Stimulated activated CD8-positive, alpha-beta memory T cell treated with anti-CD3 and anti-CD28 coated beads, Interleukin-12 subunit alpha, Interleukin-12 subunit beta, amount 100 ng/mL, for 4 hours (primary cell): ENCODE results near the gene AGAP1.

Experiments used
- DNase-seq: peaks from one replicate; pipeline ENCODE4 v3.0.0-alpha.2; 2020; ENCODE audit warnings: low read depth

AGAP1 gene

DNA sequence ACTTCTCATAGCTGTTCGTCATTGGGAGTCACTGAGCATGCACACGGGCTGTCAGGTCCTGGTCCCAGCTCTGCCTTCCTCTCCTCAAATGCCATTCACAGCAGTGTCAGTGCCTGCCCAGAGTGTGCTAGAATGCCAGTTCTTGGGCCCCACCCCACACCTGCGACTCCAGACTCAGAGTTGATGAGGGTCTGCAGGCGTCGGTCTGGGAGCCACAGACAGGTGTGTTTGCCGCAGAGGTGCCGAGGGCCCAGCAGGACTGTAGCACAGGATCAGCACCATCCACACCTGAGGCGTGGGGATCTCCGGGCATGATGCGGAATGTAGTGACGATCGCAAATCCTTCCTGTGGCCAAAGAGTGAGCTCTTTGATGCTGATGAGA lies 56.5 kb downstream of the AGAP1 start:
- no peak for DNase-seq

DNA sequence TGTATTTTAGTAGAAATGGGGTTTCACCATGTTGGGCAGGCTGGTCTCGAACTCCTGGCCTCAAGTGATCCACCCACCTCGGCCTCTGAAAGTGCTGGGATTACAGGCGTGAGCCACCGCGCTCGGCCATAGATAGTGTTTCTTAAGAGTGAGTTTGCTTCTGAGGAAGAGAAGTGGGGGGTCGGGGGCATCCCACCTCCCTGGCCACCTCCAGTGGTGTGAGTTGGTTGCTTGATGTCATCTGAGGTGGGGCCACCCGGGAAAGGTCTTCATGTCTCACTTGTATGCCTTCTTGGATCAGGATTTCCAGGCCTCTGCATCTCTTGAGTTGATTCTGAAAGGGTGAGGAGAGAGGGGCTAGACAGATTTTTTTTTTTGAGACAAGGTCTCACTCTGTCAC lies 57.1 kb downstream of the AGAP1 start:
- no peak for DNase-seq

DNA sequence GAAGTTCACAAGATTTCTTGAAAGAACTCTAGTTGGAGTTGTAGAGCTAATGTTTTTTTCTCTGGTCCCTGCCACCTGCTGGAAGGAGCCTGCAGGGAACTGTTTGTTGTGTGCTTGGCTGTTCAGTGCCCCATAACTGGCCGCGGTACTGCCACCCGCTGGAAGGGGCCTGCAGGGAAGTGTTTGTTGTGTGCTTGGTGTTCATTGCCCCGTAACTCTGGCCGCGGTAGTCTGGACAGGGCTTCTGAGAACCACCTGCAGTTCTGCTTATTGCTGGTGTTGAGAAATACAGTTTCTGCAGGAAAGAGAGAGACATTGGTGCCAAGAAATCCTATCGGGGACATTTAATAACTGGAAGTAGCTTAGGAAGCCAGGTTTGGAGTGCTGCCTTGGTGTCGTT lies 58.1 kb downstream of the AGAP1 start:
- DNase-seq = no peak

DNA sequence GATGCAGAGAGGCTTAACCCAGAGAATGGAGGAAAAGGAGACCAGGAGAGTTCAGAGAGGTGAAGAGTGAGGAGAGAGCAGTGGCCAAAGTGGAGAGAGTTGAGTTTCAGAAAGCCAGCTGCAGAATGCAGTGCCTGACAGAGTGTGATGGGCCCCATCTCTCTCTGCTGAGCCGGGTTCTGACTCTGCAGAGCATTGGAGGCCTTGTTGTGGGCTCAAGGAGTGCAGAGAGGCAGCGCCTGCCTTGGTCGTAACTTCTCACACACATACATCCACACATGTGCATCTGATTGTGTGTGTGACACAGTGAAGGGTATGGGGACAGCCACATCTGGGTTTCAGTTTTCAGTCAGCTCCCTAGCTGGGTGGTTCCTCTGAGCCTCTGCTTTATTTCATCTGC lies 58.8 kb downstream of the AGAP1 start:
- DNase-seq = no peak

DNA sequence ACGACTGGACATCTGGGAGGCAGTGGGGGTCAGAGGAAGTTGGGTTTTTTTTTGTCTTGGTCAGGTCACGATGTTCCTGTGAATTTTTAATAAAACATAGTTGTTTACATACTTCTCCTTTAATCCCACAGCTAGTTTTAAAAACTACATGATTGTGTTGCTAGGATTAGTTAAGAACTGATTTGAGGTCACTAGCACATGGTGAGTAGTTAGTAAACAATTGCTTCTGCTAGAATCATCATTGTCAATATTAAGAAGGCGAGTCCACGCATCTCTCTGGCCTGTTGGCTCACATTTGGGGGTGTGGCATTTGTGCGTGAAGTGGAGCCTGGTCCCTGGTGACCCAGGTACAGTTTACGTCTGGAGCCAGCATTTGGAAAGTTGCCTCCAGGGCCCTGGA lies 59.4 kb downstream of the AGAP1 start:
- DNase-seq = no peak

DNA sequence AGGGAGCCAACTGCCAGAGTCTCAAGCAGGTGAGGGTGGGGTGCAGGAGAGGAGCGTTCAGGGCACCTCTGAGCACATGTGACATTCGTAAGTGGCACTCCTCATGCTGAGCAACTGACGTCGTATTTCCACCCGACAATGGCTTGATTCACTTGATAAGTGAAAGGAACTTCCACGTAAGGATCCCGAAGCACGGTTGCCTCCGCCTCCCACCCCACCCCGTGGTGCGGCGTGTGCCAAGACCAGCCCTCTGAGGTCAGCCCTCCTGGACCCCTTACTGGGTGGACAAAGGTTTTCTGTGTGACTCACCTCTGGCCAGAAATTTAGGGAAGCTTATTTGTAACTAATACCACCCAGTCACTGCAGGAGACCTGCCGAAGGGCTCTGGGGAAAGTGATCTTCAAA lies 59.9 kb downstream of the AGAP1 start:
- no peak for DNase-seq

DNA sequence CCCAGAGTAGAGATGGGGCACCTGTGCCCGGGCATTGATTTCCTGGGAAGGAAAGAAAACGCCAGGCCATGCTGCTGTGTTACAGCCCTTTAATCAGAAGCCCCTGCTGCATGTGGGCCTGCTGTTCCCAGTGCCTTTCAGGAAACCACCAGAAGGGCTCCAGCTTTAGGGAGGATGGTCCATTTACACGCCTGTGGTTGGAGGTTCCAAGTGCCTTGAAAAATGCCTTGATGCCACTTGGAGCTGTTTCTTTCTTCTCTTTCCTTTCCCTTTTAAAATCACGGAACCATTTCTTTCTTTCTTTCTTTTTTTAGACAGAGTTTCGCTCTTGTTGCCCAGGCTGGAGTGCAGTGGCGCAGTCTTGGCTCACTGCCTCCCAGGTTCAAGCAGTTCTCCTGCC lies 60.5 kb downstream of the AGAP1 start:
- no peak for DNase-seq

DNA sequence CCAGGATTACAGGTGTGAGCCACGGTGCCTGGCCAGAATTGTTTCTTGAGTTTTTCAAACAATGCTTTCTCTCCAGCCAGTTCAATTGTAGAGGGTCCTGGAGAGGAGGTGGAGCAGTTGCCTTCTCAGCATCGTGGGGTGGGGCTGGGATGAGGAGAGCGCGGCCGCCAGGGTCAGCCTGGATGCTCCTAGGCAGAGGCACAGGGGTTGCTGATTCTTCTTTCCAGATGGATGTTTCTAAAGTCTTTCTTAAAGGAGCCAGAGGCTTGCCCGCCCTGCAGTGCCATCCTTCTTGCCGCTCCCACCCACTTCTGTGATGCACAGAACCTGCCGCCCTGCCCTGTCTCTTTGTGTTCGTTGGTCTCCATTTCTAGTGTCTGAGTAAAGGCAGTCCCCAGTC lies 61.1 kb downstream of the AGAP1 start:
- no peak for DNase-seq

DNA sequence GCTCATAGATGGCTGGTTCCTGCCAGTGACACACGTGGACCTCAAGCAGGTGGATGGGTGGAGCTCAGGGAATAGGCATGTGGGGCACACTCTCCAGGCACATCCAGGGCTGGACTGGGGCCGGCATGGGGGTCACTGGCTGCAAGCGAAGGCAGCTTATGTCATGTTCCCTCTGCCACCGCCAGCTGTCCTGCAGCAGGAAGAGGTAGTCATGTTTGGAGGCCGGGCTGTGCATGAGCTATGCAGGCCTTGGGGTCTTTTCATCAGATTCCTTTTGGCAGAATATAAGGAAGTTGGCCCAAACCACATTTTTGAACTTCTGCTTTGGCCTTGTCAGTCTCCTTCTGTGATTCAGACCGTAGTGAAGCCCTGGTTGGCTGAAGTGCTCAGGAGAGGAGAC lies 61.5 kb downstream of the AGAP1 start:
- no peak for DNase-seq

DNA sequence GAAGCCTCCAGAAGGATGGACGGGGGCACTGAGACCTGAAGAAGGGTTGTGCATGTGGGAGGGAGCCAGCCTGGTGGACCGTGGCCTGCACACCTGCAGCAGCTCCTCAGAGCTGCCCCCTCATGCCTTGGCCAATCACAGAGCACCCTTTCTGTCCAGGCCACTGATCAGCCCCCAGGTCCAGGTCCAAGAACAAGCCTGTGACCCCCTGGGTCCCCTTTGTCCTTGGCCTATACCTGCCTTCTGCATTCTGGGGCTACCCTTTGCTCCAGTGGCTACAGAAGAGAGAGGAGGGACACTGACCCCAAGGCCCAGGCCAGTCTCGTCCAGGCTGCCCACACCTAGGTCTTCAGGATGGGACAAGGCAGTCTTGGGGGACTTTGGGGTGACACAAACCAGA lies 62.2 kb downstream of the AGAP1 start:
- no peak for DNase-seq

DNA sequence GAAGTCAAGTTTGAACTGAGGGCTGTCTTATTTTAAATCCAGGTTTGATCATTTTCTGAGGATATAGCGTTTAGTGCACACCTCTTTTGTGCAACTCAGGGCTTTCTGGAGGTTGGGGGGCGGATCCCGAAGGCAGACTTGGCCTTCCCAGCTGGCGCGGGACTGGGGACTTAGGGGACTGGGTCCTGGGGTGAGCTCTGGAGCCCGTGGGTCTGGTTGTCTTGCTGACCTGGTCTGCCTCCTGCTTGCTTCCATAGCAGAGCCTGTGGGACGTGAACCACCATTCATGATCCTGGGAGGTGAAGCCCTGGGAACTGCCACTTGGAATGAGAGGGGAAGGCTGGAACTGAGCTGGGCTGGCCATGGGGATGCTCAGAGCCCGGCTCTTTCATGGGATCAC lies 63.1 kb downstream of the AGAP1 start:
- no peak for DNase-seq

DNA sequence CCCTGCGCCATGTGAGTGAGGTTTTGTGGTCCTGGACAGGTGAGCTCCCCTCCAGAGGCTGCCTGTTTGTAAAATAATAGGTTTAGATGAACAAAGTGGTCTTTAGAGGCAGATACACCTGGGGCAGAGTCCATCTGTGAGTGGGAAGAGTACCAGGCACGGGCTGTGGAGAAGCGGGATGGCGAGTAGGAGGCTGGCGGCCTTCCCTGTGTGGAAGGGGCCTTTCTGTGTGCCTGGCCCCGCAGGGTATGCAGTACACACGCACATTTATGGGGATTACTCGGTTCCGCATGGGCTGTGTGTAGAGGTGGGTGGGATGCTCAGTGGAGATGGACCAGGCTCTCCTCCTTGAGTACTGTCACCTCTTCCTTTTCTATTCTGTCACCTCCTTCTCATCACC lies 64.1 kb downstream of the AGAP1 start:
- DNase-seq = no peak

DNA sequence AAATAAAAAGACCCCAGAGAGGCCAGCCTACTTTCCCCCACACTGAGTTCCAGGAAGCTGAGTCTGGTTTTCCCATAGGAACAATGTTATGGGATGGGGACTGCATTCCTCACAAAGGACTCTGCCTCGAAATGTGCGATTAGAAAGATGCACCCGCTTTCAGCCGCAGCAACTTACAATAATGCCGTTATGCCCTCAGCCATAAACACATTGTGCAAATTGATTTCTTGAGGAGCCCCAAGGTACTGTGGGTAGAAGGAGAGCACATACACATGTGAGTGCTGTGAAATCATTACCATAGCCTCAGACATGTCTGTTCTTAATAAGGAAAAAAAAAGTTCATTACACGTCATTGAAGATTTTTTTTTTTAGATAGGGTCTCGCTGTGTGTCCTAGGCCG lies 64.7 kb downstream of the AGAP1 start:
- no peak for DNase-seq

DNA sequence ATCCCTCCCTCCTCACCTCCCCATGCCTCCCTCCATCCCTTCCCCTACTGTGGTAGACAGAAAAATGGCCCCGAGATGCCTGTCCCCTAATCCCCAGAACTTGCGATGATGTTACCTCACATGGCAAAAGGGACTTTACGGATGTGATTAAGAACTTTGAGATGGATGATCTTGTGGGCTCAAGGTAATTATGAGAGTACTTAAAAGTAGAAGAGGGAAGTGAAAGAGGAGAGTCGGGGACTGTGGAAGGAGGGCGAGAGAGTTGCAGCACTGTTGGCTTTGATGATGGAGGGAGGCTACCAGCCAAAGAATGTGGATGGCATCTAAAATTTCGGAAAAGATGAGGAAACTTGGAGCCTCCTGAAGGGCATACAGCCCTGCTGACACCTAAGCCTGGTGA lies 66.5 kb downstream of the AGAP1 start:
- DNase-seq = no peak

DNA sequence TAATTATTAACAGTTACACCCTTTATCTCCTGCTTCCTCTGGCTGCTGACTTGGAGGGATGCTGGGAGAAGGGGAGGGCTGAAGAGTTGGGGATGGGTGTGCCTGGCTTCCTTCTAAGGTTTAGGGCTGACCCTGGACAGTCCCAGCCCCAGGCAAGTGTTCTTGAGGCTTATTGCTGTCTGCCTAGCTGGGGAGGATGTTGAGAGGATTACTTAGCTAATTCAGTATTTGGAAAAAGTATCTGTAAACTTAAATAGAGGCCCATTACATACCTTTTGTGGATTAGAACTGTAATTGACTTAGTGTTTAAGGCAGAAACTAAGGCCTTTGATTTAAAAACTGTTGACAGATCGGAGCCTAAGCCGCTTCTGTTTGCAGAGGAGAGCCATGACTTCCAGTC lies 67.6 kb downstream of the AGAP1 start:
- no peak for DNase-seq

DNA sequence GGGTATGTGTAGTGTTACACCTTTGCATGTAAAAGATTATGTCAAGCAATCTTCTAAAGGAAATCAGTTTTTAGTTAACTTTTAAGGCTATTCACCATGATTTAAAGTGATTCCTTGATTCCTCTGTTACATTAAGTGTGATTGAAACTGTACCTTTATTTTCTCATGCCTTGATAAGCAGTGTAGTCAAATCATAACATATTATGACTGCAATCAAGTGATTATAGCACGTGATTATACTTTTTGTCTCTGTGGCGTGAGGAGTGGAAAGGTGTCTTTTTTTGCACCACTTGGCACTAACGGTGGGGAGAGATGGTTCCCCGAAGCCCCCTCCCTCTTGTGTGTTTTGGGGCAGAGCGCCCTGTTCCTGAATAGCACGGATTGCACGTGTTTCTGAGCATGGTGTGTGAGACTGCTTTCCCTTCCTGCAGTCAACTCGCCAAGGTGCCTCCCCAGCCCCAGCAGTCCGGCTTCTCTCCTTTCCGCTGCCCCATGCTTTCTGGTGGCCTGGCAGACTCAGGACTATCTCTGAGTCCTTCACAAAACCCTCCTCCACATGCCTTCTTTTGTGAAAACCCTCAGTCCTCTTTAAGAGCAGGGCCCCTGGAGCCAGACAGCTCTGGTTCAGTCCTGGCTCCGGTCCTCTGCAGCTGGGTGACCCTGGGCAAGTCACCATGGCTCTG lies 68.4 kb downstream of the AGAP1 start:
- no peak for DNase-seq

DNA sequence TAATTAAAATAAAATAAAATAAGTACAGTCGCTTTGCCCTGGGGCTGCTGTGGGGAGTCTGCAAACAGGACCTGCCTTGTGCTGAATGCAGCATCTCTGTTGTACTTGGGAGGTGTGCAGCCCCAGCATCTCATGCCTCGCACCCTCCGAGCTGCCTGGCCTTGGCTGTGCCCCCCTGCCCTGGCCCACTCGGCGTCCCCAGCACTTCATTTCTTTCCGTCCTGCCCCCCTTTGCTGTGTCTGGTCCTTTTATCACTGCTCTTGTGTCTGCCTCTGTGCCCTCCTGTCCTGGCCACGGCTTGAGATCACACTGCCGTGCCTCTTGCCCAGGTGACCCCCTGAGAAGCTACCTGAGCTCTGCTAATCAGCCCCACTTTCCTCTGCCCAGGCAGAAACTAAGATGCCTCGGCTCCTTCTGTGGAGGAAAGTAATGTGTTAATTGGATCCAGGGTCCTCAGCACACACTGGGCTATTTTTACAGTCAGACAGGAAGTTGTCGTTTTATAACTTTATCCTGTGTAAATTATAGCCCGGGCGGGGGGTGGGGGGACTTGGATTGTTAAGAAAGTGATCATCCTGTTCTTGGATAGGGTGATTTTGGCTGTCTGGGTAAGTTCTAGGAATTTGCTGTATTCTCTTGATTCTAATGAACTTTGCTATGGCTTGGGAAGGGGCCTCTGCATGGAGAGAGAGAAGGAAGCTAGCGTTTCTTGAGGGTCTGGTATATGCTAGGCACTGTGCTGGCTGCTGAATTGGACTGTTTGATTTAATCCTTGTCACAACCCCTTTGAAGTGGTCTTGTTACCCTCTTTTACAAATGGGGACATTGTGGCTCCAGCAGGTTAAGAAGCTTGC lies 69.4 kb downstream of the AGAP1 start:
- no peak for DNase-seq

DNA sequence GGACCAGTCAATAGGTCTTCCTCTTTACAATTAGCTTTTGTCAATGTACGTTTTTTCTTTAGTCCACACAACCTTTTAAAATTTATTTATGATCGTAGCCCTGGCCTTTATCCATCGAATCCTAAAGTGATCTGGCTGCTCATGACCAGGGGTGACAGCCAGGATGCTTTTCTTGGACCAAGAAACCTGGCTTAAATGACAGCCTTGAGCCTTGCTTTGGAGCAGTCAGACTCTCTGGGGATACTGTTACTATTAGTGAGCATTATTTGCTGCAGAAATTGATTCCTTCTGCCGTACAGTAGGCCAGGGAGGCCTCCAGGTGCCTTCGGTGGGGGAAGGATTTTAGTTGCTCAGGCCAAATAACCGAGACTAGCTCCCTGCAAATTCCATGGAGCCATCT lies 70.2 kb downstream of the AGAP1 start:
- DNase-seq = no peak

DNA sequence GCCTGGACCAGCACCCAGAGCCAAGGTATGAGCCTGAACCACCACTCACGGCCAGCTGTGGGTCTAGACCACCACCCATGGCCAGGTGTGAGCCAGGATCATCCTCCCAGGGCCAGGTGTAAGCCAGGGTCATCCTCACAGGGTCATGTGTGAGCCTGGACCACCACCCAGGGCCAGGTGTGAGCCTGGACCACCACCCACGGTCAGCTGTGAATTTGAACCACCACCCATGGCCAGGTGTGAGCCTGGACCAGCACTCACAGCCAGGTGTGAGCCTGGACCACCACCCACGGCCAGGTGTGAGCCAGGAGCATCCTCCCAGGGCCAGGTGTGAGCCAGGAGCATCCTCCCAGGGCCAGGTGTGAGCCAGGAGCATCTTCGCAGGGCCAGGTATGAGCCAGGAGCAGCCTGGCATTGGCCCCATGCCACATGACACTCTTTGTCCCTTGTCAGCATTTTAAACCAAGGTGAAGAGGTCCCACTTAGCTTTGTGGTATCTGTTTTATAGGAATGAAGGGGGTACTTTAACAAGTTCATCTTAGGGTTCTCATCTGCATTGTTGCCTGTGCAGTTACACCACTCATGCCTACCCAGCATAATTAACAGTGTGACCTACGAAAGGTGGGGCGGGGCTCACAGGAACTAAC lies 71.2 kb downstream of the AGAP1 start:
- DNase-seq = no peak

DNA sequence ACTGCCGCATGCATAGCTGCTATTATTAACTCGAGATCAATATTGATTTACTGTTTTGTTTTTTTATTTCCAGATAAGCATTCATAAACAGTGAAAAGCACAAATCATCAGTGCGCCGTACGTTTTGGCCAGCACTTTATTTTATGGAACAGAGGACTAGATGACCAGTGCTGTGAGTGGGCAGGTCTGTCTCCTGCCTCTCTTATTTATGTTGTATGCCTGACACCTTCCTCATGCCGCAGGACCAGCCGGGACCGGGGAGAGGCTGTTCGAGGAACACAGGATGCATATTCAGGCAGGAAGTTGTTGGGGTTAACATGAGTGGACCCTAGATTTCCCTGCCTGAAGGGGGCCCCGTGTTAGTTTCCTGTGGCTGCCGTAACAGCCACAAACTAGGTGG lies 72.6 kb downstream of the AGAP1 start:
- DNase-seq = no peak

DNA sequence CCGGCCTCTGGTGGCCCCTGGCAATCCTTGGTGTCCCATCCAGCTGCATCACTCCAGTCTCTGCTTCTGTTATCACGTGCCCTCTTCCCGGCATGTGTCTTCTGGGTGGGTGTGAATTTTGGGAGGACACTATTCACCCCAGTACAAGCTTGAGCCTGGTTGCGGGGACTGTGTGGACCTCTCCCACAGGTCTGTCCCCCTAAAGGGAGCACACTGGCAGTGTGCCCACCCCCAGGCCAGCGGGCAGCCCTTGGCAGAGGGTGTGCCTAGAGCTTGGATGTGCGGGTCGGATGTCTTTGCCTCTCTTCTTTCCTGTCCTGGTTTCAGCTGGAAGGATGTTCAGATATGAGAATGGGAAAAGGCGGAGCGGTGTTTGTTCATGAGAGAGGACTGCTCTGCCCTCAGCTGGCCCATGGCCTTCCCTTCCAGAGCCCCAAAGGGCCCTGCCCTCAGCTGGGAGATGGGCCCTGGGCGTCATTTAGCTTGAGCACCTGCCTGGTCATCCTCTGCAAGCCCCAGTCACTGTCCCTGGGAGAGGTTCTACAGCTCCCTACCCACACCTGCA lies 73.2 kb downstream of the AGAP1 start:
- no peak for DNase-seq

DNA sequence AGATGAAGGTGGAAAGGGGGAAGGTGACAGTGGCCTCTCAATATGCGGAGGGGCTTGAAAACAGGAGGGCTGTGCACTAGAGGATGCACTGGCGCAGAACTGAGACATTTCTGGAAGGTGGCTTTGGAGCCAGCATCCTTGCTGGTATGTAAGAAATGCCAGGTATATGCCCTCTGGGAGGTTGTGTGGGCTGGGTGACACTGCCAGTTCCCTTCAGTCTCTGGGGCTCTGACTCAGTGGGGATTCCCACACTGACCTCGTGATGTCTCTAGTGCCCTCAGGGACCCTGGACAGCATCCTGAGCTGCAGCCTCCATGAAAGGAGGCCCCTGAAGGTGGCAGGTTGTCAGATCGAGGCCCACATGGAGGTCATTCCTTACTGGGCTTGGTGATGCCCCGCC lies 74.0 kb downstream of the AGAP1 start:
- no peak for DNase-seq

DNA sequence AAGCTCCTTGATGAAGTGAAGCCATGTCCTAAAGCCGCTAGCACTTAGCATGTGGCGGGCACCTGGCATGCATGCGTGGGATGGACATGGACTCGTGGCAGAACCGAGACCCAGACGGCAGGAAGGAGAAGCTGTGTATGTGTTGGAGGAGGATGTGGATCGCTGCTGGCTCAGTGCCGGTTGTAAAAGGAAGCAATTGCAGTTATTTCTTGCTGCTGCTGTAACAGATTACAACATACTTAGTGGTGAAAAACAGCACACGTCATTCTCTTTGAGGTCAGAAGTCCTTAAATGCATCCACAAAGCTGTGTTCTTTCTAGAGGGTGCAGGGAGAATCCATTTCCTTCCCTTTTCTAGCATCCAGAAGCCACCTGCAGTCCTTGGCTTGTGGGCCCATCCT lies 74.6 kb downstream of the AGAP1 start:
- DNase-seq = no peak
